Keratinocyte (primary cell): ENCODE results near the gene ENTHD1. TPM values are rescaled to one million over a fixed set of nuclear protein-coding genes. Genes with fewer than 3 reads are reported as not detected.

Experiments
- DNase-seq: peaks from one replicate; pipeline ENCODE4 v3.0.0-alpha.2; 2011; ENCODE audit warnings: low read depth, missing footprints, low spot score
- FAIRE-seq: peaks from 2 replicates; lab custom pipeline; 2011; peaks lifted over from hg19 to GRCh38; lab: Jason Lieb, UNC
- H2AFZ ChIP-seq: 2 replicates; pipeline ENCODE4 v1.6.0; 2012; ENCODE audit warnings: low read length, control low read depth, inconsistent platforms; ENCODE audit not compliant: control insufficient read depth
- H3K27ac ChIP-seq: 2 replicates; pipeline ENCODE4 v1.5.1; 2011; ENCODE audit warnings: low read length; ENCODE audit not compliant: control insufficient read depth, insufficient read depth
- H3K27me3 ChIP-seq: 3 replicates; pipeline ENCODE4 v1.6.0; 2011; ENCODE audit warnings: low read length; ENCODE audit not compliant: control insufficient read depth, insufficient read depth; ENCODE audit errors: extremely low read depth
- H3K36me3 ChIP-seq, 2 experiments: 2 replicates in 1 of 2; 3 replicates in 1 of 2; pipeline ENCODE4 v1.5.1; 2011; ENCODE audit warnings: low read length in 2 of 2, mild to moderate bottlenecking in 1 of 2; ENCODE audit not compliant: control insufficient read depth in 2 of 2, insufficient read depth in 2 of 2; ENCODE audit errors: extremely low read depth in 1 of 2
- H3K4me1 ChIP-seq: 3 replicates; pipeline ENCODE4 v1.5.1; 2011; ENCODE audit warnings: low read length; ENCODE audit not compliant: control insufficient read depth, insufficient read depth; ENCODE audit errors: extremely low read depth
- H3K4me2 ChIP-seq: 3 replicates; pipeline ENCODE4 v1.6.0; 2011; ENCODE audit warnings: low read depth, low read length; ENCODE audit not compliant: control insufficient read depth, insufficient read depth; ENCODE audit errors: extremely low read depth
- H3K4me3 ChIP-seq, 3 experiments: fragments of 200-600 bp in 1 of 3; sonication (generic) in 1 of 3; 2 replicates in 2 of 3; 3 replicates in 1 of 3; pipeline ENCODE4 v1.5.1; 2011 to 2016; ENCODE audit warnings: low read length in 3 of 3, mild to moderate bottlenecking in 3 of 3, control low read depth in 2 of 3, inconsistent platforms in 1 of 3, low read depth in 1 of 3, mixed read lengths in 1 of 3, mixed run types in 1 of 3, moderate library complexity in 1 of 3; ENCODE audit not compliant: control insufficient read depth in 2 of 3, insufficient read depth in 2 of 3; ENCODE audit errors: extremely low read depth in 1 of 3
- H3K79me2 ChIP-seq: 2 replicates; pipeline ENCODE4 v1.6.0; 2012; ENCODE audit warnings: low read length; ENCODE audit not compliant: control insufficient read depth, insufficient read depth
- H3K9ac ChIP-seq: 3 replicates; pipeline ENCODE4 v1.6.0; 2011; ENCODE audit warnings: low read length; ENCODE audit not compliant: control insufficient read depth, insufficient read depth; ENCODE audit errors: extremely low read depth
- H3K9me1 ChIP-seq: 3 replicates; pipeline ENCODE4 v1.6.0; 2011; ENCODE audit warnings: low read length; ENCODE audit not compliant: control insufficient read depth, insufficient read depth; ENCODE audit errors: extremely low read depth
- H3K9me3 ChIP-seq: 2 replicates; pipeline ENCODE4 v1.5.1; 2012; ENCODE audit warnings: low read depth, low read length; ENCODE audit not compliant: control insufficient read depth
- H4K20me1 ChIP-seq: 3 replicates; pipeline ENCODE4 v1.6.0; 2011; ENCODE audit warnings: low read length; ENCODE audit not compliant: control insufficient read depth, insufficient read depth; ENCODE audit errors: extremely low read depth
- EZH2 ChIP-seq: IDR thresholded peaks from one replicate; pipeline ENCODE4 v1.6.1; 2012; ENCODE audit warnings: inconsistent platforms, mild to moderate bottlenecking, low read length, moderate library complexity
- dilution Hi-C: fragments of 300-500 bp; cut with MboI; formaldehyde crosslinking; loops from one replicate; pipeline ENCODE4 v1.7.0; 2020; ENCODE audit warnings: low sequenced_read_pairs; ENCODE audit not compliant: extremely low pct_ligation_motif_present
- polyA plus RNA-seq, 5 experiments: library from polyadenylated mRNA; depleted of rRNA in 3 of 5; stranded (reverse) in 3 of 5; stranded (forward) in 1 of 5; unstranded in 1 of 5; fragments of >200 nt; gene quantifications; 1 replicate in 1 of 5; 2 replicates in 3 of 5; 3 replicates in 1 of 5; pipeline versions ENCODE4 v1.2.1 to v1.2.3, GENCODE V29; 2011 to 2012; ENCODE audit warnings: missing spikeins in 2 of 5, low read depth in 1 of 5, low replicate concordance in 1 of 5
- TF ChIP-seq, protein P1 (sequence below), 3 experiments: IDR thresholded peaks in 1 of 3; conservative IDR thresholded peaks in 1 of 3; optimal IDR thresholded peaks in 1 of 3; 2 replicates in 2 of 3; 3 replicates in 1 of 3; pipeline versions ENCODE3 to v1.5.1; 2011; ENCODE audit warnings: low read length in 3 of 3, mild to moderate bottlenecking in 3 of 3, moderate library complexity in 2 of 3, control low read depth in 1 of 3, inconsistent platforms in 1 of 3; ENCODE audit not compliant: insufficient read depth in 2 of 3; ENCODE audit errors: extremely low read depth in 1 of 3

ENTHD1 gene
- polyA plus RNA-seq, 1 donor (not counting 4 experiments of a cell fraction or from before 2014, with no cell fraction given): not detected

DNA sequence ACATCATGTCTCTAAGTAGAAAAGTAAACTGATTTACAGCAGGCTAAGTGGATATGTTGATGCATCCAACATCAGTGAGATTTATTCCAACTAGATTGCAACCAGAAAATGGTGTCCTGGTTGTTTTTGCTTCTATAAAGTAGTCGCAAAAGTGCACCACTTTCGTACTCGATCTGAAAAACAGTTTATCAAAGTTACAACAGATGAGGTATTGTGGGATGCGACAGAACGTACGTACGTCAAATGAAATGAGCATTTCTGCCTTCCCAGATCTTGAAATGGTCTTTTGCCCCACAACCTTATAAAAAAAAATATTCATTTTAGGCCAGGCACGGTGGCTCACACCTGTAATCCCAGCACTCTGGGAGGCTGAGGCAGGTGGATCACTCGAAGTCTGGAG, 21.0 kb upstream of the ENTHD1 start:
- Histone ChIP-seq H2AFZ (no peak overlapping the region), H3K79me2 (no peaks in the 10 kb centered on the region), H3K4me3 (no peak overlapping the region), H3K4me2 (no peak overlapping the region), H3K27ac (no peak overlapping the region), H3K9me3 (no peaks in the 10 kb centered on the region), H3K9me1 (no peaks in the 10 kb centered on the region), H3K9ac (no peak overlapping the region), H4K20me1 (no peaks in the 10 kb centered on the region), H3K36me3 (no peaks in the 10 kb centered on the region), H3K27me3 (peaks cover 25% of the 10 kb centered on the region), H3K4me1 (no peaks in the 10 kb centered on the region)
- dilution Hi-C loops: no loop called here
- DNase-seq (no peak), FAIRE-seq (no peak)
- TF ChIP-seq EZH2: no peak
- TF ChIP-seq, protein P1, sequence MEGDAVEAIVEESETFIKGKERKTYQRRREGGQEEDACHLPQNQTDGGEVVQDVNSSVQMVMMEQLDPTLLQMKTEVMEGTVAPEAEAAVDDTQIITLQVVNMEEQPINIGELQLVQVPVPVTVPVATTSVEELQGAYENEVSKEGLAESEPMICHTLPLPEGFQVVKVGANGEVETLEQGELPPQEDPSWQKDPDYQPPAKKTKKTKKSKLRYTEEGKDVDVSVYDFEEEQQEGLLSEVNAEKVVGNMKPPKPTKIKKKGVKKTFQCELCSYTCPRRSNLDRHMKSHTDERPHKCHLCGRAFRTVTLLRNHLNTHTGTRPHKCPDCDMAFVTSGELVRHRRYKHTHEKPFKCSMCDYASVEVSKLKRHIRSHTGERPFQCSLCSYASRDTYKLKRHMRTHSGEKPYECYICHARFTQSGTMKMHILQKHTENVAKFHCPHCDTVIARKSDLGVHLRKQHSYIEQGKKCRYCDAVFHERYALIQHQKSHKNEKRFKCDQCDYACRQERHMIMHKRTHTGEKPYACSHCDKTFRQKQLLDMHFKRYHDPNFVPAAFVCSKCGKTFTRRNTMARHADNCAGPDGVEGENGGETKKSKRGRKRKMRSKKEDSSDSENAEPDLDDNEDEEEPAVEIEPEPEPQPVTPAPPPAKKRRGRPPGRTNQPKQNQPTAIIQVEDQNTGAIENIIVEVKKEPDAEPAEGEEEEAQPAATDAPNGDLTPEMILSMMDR (optimal IDR thresholded peaks at IDR 0.05 in 1 of 3, IDR thresholded peaks at IDR 0.05 in 1 of 3, conservative IDR thresholded peaks at IDR 0.05 in 1 of 3; ENCODE audit: extremely low read depth in 1 of 3, insufficient read depth in 2 of 3, low read length in 3 of 3): no peak

DNA sequence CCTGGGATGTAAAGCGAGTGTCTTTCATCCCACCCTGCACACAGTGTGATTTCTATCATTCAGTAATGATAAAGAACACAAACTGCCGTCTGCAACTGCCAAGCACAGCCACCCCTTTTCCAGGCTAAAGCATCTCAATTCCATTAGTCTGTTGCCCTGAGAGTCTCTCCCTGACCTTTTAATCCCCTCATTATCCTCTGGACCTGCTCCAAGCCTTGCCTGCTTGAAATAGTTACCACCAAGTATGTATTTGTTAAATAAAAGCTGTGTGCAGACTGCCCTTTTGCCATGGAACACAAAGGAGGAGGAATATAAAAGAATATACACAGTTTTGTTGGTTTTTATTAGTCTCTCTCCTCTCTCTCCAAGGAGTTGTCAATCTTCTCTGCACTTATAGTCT, 20.3 kb upstream of the ENTHD1 start:
- Histone ChIP-seq H3K27ac (no peak overlapping the region), H3K36me3 (no peaks in the 10 kb centered on the region), H2AFZ (no peak overlapping the region), H3K4me2 (no peak overlapping the region), H3K9me3 (no peaks in the 10 kb centered on the region), H3K9ac (no peak overlapping the region), H3K4me3 (no peak overlapping the region), H4K20me1 (no peaks in the 10 kb centered on the region), H3K27me3 (peaks cover 25% of the 10 kb centered on the region), H3K4me1 (no peaks in the 10 kb centered on the region), H3K79me2 (no peaks in the 10 kb centered on the region), H3K9me1 (no peaks in the 10 kb centered on the region)
- DNase-seq (no peak), FAIRE-seq (no peak)
- TF ChIP-seq, protein P1 (optimal IDR thresholded peaks at IDR 0.05 in 1 of 3, IDR thresholded peaks at IDR 0.05 in 1 of 3, conservative IDR thresholded peaks at IDR 0.05 in 1 of 3; ENCODE audit: extremely low read depth in 1 of 3, insufficient read depth in 2 of 3, low read length in 3 of 3): no peak
- TF ChIP-seq EZH2: no peak
- dilution Hi-C loops: no loop called here
